Keratinocyte (primary cell): ENCODE data around the gene KMT2B.

Source experiments
- CTCF ChIP-seq, 3 experiments: IDR thresholded peaks in 1 of 3; conservative IDR thresholded peaks in 1 of 3; optimal IDR thresholded peaks in 1 of 3; 2 replicates in 2 of 3; 3 replicates in 1 of 3; pipeline versions ENCODE3 to v1.5.1; 2011; ENCODE audit warnings: low read length in 3 of 3, mild to moderate bottlenecking in 3 of 3, moderate library complexity in 2 of 3, control low read depth in 1 of 3, inconsistent platforms in 1 of 3; ENCODE audit not compliant: insufficient read depth in 2 of 3; ENCODE audit errors: extremely low read depth in 1 of 3
- EZH2 ChIP-seq: IDR thresholded peaks from one replicate; pipeline ENCODE4 v1.6.1; 2012; ENCODE audit warnings: inconsistent platforms, mild to moderate bottlenecking, low read length, moderate library complexity

GRCh38 chr19:35755131-35755549, 37.3 kb downstream of the KMT2B start:
- TF ChIP-seq CTCF (optimal IDR thresholded peaks at IDR 0.05 in 1 of 3, IDR thresholded peaks at IDR 0.05 in 1 of 3, conservative IDR thresholded peaks at IDR 0.05 in 1 of 3; ENCODE audit: extremely low read depth in 1 of 3, insufficient read depth in 2 of 3, low read length in 3 of 3): no peak
- TF ChIP-seq EZH2: no peak
